GM19372 (cell line): ENCODE results near the gene CAND2.

Experiments
- ATAC-seq: cut with Tn5 transposase; IDR thresholded peaks from one replicate; pipeline ENCODE4 v1.9.1; 2021; ENCODE audit warnings: mild to moderate bottlenecking, low read depth, moderate library complexity; ENCODE audit not compliant: unreplicated experiment

CAND2 gene

DNA sequence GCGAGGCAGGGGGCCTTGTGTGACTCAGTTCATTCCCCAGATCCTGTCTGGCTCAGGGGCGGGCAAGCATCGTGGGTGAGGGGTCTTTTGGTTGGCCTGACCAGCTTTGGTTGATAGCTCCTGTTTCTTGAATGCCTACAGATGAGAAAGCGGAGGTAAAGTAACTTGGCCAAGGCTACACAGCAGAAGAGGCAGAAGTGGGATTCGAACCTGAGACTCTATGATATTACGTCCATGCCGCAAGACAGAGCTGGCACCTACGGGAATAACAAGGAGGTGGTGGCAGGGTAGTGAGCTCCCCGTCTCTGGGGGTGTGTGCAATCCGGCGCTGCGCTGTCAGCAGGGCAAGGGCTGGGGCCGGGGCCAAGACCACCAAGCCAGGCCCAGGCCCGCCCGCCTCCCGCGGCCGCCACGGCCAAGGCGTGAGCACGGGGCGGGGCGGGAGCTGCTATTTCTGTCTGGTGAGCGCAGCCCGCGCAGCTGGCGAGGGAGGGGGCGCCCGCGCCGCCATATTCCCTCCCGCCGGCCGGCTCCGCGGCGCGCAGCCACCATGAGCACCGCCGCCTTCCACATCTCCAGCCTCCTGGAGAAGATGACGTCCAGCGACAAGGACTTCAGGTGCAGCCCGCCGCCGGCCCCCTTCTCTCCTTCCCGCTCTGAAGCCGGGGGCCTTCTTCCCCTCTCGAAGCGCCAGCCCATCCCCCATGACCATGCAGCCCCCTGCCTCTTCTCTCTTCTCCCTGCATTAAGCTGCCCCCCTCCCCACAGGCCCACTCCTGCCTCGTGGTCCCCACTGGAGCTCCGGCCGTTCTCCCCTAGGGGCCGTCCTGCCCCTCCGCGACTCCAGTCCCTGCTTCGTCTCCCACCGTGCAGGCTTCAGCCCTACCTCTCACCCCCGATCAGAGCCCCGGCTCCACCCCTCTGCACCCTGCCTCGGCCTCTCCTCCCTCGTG is at the start of gene CAND2:
Gene CAND2 (plus strand): TSS at position 510 of the 953 bp plus-strand sequence. CDS start 41 bp downstream, at position 551.
- ATAC-seq, result no peak

DNA sequence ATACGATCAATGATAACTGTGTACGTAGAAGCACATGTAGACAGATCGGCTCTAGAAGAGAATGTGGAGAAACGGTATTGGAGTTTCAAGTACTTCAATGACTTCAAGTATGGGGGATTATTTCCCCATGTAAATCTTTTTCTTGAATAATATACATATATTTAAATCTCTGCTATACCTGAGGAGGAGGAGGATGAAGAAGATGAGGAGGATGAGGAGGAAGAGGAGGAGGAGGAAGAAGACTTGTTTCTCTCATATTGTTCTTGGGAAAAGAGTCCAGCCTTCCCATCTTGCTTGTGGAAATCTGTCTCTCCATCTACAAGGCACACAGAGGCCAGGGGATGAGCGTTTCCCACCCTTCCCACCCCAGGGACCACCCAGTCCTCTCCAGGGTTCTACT is 48.0 kb upstream of the CAND2 start:
- ATAC-seq, result no peak

DNA sequence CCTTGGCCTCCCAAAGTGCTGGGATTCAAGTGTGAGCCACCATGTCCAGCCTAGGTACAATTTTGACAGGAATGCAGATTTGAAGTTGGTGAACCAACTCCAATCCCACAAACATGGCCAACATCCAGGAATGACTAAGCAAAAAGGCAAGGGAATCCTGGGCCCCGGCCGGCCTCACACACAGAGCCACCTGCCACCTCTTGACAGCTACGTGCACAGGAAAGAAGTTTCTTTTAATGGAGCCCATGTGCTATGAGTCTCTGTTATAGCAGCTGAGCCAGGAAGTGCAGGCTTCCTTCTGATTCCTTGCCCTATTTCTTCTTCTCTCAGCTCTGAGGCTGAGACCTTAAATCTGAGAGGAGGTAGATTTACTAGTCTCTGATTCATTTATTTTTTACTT is 46.3 kb upstream of the CAND2 start:
- no peak for ATAC-seq

DNA sequence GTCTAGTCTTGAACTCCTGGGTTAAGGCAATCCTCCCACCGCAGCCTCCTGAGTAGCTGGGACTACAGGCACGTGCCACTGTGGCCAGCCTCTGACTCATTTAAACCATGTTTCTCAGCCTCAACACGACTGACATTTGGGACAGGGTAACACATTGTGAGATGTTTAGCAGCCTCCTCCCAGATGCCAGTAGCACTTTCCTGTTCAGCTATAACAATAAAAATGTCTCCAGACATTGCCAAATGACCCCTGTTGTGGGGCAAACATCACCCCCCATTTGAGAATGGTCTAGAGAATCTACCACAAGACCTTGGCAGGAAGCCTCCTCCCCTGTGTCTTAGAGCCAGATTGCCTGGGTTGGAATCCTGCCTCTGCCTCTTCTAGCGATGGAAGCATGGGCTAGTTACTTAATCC is 45.8 kb upstream of the CAND2 start:
- no peak for ATAC-seq

DNA sequence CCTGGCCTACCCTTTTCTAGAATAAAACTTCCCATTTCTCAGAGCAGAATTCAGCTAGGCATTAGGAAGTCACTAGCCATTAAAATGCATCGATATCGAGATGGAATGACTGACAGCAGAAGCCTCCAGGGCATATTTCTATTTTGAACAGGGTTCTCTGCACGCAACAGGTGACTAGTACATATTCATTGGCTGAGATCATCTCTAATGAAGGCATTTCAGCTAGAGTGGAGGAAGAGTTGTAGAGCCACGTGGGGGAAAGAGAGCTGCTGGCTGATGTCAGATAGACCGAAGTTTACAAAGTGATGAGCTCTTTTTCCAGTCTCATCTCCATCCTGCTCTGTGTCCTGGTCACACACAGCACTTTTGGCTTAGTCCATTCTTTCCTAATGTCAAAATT is 44.9 kb upstream of the CAND2 start:
- ATAC-seq, result no peak

DNA sequence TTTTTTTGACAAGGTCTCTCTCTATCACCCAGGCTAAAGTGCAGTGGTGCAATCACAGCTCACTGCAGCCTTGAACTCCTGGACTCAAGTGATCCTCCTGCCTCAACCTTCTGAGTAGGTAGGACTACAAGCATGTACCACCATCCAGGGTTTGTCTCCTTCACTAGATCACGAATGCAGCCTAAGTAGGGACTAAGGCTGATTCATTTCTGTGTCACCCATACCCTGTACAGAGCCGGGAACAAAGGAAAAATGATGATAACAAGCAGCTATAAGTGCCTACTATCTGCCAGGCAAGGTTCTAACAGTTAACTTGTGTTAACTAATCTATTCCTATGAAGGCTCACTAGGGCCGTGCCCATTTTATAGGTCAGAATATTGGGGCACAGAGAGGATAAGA is 44.4 kb upstream of the CAND2 start:
- ATAC-seq, result no peak

DNA sequence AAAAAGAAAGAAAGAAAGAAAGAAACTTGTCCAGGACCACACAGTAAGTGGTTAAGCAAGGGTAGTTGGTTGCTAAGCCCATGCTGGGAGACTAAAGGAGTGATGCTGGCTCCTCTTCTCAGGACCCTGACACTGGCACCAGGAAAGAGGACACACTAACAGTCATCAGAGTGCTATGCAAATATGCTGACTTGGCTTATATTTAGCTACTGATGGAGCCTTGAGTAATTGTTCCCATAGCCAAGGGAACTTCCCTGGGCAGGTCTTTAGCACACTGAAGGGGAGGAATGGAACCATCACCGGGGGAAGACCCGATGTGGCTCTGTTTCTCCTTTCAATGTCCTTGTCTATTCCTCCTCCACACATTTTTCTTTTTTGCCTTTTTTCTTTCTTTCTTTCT is 43.7 kb upstream of the CAND2 start:
- ATAC-seq, result no peak

DNA sequence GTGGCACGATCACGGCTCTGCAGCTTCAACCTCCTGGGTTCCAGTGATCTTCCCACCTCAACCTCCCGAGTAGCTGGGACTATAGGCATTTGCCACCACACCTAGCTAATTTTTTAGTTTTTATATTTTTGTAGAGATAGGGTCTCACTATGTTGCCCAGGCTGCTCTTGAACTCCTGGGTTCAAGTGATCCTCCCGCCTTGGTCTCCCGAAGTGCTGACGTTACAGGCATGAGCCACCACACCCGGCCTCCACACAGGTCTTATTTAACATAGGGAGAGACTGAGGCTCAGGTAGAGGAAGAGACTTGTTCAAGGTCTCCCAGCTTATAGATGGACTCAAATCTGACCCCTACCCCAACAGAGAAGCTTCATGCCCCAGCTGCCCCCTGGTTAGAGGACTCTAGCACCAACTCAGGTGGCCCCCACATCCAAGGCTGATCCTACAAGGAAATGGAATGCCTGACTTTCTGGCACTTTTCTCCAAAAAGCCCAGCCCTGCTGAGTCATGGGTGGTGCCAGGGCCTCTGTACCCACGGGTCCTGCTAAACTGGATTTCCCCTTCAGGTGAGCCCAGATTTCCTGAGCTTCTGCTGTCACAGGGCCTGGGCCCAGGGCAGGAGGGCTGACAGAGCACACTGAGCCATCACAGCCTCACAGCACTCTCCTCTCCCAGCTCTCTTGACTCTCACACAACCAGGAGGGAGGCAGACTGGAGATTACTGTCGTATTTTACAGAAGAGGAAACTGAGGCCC is 43.0 kb upstream of the CAND2 start:
- no peak for ATAC-seq

DNA sequence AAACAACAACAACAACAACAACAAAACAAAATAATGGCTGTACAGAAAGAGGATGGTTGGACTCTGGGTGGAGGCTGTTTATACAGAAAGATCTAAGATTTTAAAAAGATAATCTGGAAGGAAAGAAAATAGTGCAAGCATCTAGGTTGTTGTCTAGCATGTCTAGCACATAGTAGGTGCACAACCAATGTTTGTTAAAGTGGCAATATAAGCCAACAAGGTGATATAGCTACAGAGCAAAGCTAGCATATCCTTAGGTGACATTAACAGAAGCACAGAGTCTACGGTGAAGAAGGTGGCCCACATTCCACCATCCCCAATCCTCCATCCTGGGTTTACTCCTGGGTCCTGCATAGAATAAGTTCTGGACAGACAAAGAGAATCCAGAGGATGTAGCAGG is 42.2 kb upstream of the CAND2 start:
- no peak for ATAC-seq

DNA sequence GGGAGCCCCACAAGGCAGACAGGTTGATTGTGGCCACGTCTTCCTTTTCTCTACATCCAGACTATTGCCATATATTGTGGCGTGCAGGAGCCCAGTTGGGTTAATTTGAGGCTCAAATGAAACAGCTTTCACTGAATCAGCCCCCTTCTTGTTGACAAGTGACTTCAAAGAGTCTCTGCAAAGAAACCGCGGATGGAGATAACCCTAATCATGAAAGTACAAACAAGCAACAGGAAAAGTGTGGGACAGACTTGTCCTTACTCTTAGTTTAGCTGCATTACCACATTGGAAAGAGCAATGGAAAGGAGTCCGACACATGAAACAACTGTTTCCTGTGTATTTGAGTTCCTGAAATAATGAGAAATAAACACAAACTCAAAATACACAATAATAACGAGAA is 40.7 kb upstream of the CAND2 start:
- ATAC-seq, result no peak

DNA sequence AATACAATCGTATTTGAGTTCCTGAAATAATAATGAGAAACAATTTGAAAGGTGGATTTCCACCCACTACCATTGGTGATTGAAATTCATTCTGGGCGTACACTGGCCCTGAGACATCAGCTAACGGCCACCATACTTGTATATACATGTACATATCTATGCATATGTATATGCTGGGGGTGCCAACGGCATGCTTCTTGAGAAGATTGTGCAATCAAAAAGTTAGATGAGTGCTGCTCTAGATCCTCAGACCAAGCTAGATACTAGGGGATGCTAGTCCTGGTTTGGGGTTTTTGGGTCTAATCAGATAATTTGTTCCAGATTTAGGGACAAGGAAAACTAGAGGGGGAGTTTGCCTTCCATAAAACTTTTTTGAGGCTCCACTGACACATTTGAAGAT is 40.3 kb upstream of the CAND2 start:
- no peak for ATAC-seq

DNA sequence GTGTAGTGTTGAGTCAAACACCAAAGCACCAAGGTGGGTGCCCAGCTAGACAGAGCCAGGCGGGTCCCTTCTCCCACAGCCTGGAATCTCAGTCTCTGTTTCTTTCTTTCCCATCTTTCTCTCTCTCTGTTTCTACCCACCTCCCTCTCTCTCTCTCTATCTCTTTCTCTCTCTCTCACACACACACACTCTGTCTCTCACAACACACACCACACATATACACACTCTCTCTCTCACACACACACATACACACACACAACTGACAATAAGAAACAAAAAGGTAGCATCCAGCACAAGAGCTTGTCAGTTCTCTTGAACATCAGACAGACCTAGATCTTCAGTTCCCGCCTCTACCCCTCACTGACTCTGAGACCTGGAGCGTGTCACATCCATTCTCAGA is 39.8 kb upstream of the CAND2 start:
- ATAC-seq, result no peak

DNA sequence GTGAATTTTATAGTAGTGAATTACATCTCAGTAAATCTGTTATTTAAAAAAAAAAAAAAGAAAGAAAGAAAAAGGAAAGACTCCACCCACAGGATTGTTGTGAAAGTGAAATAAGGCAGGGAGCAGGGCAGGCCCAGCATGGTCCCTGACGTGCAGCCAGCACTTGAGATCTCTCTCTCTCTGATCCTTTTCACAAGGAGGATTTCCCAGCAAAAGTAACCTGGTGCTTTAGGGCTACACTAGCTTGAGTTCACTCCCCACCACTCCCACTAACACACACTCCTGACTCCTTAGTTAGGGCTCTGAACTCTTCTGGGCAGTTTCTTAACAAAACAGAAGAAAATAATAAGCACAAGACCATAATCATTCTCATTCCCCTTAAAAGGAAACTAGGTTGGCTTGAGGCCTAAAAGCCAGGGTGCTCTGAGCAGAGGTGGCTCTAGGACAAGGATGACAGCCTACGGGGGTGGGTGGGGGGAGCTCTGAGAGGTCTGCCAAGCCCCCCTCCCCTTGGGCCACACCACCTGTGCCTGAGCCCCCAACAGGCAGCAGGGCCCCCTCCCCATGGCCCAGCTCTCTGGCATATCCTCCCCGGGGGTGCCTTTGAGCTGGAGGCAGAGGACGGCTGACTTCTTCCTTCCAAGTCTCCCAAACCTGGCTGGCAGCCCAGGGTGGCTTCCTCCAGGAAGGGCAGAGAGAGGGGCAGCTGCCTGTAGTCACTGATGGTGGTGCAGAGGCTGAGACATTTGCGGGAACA is 38.3 kb upstream of the CAND2 start:
- ATAC-seq, result no peak

DNA sequence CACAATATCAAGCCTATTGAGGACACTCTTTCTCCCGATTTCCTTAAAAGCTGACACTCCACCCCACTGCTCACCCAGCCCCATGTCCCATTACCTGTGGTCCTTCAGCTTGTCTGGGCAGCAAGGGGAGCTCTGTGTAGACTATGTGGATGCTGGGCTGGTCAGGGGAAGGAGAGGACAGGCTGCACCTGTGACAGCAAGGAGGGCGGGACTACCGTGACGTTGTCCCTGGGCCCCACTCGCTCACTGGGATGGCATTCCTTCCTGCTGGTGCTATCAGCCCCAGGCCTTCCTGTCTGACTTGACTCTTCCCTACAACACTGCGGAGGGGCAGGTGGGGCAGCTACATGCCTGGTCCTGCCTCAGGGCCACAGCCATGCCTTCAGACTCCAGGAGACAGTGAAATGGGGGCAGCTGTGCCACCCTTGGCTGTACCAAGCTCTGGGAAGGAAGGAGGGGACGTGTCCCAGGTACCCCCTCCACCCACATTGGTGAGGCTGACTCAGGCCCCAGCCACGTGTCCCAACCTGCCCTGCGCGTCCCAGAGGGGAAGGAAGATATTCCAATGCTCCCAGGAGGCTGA is 37.3 kb upstream of the CAND2 start, which contains the start of gene TMEM40:
Gene TMEM40 (minus strand): TSS at position 163 of the 583 bp plus-strand sequence. CDS start 9,427 bp downstream, outside the sequence.
- ATAC-seq, result no peak

DNA sequence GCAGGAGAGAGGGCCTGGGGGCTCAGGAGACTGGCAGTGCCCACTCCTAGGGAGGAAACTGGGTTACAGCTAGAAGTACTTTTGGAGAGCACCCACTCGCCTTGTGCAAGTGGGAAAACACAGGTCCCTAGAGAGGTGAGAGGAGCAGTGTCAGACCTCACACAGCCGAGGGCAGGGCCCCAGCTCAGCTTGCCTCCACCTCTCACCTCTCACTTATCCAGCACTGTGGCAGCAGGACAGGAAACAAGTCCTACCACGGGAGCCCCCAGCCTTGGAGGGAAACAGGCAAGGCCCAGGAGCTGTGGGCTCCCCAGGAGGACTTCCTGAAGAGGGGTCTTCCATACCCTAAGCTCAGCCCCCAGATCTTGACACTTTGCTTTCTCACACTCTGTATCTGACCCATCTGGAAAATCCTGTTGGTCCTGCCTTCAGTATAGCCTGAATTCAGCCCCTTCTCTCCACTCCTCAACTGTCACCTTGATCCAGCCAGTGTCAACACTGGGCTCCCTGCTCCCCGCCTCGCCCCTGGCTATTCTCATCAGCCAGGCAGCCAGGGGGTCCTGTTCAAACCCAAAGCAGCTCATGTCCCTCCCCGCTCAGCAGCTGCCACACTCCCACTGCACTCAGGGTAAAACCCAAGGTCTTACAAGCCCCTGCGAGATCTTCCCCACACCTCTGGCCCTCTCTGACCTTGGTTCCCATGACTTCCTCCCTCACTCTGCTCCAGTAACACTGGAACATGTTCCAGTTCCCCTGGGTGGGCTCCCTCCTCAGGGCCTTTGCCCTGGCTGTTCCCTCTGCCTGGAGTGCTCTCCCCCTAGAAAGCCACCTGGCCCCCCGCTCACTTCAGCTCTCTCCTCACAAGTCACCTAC is 36.6 kb upstream of the CAND2 start:
- ATAC-seq, result no peak

DNA sequence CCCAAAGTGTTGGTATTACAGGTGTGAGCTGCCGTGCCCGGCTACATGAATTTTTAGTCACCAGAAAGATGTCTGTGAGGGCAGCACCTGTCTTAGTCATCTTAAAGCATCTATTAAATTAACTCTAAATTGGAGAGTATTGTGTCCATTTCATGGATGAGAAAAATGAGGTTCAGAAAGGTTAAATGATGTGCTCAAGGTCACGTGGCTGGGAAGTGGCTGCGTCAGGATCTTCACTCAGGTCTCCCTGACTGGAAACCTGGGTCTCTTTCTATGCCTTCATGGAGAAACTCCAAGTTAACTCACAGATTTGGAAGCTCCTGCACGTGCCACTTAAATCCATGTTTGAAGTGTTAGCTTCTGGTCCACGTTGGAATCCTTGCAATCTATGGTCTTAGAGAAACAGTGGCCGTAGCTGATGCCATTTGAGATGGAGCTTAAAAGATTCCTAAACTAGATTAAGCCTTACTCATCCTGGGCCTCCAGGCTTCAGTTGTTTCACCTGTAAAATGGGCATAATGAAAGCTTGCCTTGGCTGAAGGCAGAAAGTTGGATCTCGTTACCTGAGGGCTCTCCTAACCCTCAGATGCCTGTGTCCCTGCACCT is 32.2 kb upstream of the CAND2 start:
- no peak for ATAC-seq

DNA sequence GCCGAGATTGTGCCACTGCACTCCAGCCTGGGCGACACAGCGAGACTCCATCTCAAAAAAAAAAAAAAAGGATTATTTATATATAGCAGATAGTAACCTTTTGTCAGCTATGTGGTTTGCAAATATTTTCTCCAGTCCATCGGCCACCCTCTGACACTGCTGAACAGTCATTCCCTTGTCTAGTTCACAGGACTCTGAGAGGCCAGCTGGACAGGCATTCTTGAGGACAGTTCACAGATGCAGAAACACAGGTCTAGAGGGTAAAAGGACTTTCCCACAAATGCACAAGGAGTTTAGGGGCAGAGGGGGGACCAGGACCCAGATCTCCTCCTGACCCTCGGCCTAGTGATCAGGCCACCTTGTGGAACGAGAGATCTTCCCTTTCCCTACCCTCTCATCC is 29.9 kb upstream of the CAND2 start:
- ATAC-seq, result no peak

DNA sequence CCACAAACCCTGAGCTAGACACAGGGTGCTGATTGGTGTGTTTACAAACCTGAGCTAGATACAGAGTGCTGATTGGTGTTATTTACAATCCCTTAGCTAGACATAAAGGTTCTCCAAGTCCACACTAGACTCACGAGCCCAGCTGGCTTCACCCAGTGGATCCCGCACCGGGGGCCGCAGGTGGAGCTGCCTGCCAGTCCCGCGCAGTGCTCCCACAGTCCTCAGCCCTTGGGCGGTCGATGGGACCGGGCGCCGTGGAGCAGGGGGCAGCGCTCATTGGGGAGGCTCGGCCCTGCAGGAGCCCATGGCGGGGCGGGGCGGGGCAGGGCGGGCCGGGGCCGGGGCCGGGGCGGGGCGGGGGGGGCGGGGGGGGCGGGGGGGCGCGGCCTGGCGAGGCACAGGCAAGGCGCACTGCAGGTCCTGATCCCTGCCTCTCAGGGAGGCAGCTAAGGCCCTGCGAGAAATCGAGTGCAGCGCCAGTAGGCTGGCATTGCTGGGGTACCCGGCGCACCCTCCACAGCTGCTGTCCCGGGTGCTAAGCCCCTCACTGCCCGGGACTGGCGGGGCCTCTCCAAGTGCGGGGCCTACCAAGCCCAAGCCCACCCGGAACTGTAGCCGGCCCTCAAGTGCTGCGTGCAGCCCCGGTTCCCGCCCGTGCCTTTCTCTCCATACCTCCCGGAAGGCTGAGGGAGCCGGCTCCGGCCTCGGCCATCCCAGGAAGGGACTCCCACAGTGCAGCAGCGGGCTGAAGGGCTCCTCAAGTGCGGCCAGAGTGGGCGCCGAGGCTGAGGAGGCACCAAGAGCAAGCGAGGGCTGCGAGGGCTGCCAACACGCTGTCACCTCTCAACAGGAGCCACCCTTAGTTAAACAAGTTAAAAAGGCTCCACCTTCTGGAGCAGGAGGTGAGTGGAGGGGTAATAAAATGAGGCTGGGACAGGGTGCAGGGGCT is 27.6 kb upstream of the CAND2 start:
- ATAC-seq, result no peak
